SHP77 treated with DMSO at 0.1 percent for 48 hours (cell line): ENCODE data around the gene HIRA.
"Not testable (repeated sequence)": the region's sequence is repeated elsewhere in the genome, so short reads cannot be mapped to it uniquely, and the experiment has no call there.

Experiments
- DNase-seq: peaks from one replicate; lab custom pipeline; 2025; lab: John Stamatoyannopoulos, UW

The HIRA gene

DNA sequence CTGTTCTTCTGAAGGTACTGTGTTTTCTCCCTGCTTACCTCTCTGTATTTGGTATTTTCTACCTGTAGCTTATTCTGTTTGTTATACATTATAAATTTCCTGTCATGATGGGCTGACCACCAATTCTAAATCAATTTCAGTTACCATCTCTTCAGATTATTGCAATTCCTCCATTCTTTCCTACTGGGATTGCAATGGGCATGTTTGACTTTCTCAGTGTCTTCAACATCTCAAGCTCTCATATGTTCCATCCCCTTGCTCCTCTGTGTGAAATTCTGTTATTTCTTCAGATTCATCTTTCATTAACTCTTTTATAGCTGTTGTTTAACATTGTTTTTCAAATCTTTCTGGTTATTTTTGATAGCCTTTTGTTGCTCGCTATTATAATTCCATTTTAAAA lies 31.5 kb upstream of the HIRA start:
- DNase-seq, result no peak

DNA sequence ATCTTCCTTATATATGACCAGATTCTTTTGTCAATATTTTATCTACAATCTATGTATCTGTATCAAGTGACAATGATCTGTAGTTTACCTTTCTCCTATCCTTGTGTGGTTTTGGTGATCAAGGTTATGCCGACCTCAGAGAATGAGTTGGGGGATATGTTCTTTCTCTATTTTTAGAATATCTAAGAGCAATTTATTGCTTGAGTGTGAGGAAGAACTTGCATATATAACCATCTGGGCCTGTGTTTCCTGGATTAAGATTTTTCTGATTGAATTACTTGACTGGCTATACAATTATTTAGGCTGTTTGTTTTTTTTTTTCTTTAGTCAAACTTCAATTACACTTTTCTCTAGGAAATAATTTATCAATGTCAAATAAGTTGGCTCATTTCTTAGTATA lies 30.0 kb upstream of the HIRA start:
- DNase-seq, result no peak

DNA sequence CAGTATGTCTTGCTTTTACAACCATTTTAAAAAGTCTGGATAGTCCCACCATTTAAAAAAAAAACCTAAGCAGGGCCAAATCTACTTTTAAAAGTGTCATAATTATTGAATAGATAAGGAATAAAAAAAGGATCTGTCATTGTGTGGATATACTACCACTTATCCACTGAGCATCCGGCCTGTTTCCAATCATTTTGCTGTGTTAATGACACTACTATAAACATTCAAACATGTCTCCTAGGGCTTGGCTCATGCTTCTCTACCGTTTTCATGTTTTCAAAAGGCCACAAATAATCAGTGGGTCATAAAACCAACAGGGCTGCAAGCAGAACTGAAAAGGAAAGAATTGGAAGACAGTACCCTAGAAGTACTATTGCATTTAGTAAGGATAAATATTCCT lies 28.5 kb upstream of the HIRA start:
- DNase-seq, result no peak

DNA sequence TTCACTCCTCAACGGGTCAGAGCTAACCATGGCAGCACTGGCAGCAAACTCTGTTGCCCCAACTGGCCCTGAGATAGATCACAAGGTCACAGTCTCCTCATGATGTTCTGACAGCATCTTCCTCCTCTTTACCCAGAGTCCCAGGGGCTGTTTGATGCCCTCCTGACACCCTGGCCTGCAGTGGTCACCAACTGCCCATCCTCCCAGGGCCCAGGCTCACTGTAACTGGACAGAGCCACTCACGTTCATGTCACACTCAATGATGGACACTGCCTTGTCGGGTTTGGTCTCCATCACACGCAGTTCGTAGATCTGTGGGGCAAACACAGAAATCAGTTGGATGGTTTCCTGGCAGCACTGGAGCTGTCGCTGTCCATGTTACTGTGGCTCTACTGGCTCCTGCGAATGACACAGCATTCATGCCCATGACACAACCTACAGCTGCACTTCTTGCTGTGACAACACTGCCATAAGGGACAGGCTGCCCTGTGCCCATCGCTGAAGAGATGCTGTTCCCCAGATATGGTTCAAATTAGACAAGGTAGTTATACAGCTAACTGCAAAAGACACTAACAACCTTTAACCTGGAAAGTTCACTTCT lies 26.4 kb upstream of the HIRA start:
- no peak for DNase-seq

DNA sequence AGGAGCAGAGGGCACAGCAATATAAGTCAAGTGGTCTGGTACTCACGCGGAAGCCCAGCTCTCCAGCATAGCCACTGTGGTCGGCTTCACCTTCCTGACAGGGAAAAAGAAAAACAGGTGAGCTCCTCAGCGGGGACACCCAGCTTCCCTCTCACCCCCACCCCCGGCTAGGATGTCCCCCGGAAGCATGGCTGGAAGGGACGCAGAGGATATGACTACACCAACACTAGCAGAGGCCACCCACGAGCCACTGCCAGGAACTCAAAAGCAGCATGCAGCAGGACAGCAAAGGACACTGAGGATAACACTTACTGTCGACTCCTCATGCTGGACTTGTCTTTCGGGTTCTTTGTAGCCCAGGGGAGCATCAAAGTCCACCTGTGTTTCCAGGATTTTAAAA lies 25.0 kb upstream of the HIRA start:
- no peak for DNase-seq

DNA sequence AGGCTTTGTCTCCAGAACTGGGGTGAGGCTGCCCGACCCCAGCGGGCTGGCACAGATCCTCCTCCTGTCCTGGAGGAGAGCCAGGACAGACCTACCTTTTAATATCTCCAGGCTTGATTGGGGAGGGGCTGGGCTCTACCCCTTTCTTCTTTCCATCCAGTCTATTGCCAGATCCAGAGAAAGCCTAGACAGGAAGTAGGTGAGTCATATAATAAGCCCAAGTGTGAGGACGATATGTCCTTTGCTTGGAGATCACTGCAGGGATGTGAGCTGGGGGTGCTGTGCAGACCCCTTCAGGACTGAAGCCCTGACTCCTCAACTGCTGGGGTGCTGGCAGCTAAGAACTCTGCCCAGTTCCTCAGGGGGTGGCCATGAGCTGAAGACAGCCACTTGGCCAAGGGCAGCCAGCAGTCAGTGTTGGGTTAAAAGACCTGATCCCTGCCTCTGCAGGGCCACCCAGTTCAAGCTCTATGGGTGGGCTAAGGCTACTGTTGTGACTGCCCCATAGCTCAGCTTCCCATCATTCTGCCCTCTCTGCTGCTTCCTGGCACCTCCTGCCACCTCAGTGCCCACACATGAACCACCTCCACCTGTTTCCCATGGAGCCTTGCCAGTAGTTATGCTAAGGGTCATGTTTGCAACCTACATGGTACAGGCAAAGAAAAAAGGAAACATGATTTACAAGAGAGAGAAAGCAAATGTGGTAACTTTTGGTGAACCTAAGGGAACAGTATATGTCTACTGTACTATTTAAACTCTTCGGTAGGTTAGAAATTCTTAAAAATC lies 24.2 kb upstream of the HIRA start:
- no peak for DNase-seq

DNA sequence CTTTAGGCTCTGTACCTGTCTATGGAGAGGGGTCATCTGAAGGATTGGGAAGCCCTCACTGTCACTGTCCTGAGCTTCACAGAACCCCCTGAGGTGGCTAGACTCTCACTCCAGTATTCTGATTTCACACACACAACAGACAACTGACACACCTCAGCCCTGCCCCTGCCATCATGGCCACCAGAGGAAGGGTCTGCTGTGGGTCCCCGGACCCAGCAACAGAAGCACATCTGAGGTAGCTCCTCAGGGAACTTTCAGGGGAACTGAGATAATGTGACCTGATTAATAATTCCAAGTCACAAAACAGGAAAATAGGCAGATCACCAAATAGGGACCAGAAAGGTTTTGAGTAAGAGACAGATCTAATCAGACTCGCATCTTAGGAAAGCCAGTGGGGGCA lies 23.5 kb upstream of the HIRA start:
- no peak for DNase-seq

DNA sequence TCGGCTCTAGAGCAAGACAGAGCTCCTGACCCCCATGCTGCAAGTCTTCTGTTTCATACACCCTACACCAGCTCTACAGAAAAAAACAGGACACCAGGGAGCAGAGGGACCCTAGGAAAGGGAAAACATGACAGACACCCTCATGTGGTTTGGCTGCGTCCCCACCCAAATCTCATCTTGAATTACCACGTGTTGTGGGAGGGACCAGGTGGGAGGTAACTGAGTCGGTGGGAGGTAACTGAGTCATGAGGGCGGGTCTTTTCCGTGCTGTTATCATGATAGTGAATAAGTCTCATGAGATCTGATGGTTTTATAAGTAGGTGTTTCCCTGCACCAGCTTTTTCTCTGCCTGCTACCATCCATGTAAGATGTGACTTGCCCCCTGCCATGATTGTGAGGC lies 22.6 kb upstream of the HIRA start:
- no peak for DNase-seq

DNA sequence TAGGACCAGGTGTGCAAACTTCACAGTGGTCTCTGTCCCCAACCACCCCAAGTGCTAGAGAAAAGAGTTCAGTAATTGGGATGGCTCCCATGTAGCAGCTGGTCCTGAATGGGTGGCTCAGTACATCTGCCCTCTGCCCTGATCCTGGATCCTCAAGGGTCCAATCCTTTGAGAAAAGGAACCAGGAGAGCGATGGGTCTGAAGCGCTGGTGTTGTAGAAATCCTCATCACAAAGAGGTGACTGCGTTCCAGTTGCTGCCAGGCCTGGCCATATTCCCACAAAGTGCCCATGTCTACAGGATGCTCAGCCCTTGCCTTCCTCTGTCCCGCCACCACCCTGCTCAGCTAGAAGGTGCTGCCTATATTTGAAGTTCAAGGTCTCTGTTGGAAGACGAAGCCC lies 22.2 kb upstream of the HIRA start:
- no peak for DNase-seq

DNA sequence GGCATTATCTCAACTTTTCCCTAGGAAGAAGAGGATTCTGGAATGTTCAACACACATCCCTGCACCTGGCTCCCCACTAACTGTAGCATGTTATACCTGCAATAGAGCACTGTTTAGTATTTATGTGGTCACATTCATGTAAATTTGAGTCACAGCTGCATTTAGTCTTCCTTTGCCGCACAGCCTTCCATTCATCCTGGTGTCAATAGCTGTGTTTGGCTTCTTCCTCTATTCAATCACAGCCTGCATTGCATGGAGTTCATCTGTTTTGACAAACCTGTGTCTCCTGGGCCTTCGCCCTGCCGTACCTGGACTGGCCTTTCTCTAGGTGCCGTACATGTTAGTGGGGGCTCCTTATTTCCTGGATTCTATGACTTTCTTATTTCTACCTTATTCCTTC lies 20.0 kb upstream of the HIRA start:
- no peak for DNase-seq

DNA sequence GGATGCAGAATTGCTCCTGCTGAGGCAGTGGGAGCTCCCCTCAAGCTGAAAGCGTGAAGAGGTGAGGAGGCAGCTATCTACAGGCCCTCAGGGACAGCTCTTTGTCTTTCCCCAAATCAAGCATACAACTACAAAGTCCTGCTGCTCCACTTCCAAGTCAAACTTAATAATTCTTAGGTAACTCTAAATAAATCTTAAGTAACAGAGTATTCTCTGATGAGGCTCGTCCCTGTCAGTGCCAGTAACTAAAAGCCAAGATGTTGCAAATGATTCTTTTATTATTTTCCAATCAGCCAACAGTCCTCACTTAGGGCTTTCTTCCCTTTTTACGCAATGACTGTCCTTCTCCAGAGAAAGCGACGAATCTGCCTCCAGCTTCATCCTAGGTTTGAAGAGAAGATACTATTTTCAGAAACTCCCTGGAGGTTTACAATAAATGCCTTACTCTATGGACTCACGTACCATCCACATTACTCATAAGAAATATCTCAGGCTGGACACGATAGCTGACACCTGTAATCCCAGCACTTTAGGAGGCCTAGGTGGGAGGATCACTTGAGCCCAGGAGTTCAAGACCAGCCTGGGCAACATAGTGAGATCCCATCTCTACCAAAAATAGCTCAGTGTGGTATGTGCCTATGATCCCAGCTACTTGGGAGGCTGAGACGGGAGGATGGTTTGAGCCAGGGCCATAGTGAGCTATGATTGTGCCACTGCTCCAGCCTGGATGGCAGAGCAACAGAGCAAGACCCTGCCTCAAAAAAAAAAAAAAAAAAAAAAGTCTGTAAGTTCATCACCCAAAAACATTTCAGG lies 19.0 kb upstream of the HIRA start:
- DNase-seq, result no peak

DNA sequence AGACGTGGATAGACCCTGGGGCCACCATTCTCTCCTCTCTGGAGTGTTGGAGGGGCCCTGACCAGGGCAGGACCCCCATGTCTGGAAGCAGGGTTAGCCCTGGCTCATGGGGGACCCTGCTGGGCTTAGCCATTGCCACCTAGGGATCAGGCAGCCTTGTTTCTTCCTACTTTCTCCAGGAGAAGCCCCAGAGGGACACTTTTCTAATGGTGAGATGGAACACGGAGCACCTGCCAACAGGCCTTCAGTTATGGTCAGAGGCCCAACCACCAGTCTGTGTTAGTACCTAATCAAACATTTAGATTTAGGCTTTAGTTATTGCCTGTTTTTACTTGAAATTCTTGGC lies 17.9 kb upstream of the HIRA start:
- DNase-seq, result no peak

DNA sequence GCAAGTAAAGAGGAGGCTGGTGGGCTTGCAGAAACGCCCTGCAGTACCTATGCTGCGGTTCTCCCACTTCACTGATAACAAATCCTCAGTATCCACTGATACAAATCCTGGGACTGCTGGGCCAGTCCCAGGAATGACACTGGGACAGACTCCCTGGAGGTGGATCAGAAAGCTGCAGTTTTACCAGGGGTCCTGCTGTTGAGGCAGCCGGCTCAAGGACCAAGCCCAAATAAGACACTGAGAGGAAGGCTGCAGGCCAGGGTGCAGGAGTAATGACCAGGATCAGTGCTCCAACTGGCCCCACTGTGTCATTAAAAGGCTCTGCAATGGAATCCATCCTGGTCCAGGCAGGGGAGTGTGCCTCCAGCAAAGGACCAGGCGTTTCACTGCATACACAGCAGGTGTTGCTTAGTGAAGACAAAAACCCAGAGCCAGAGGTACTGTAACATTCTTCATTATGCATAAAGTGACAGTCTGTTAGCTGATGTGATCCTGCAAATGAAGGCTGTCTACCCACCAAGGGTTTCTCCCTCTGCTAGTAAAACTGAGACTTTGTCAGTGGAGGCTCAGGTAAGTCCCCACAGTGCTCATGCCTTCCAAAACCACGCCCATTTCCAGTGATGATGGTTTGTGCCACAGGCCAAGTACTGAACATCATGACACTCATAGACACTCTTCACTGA lies 17.3 kb upstream of the HIRA start:
- DNase-seq, result no peak

DNA sequence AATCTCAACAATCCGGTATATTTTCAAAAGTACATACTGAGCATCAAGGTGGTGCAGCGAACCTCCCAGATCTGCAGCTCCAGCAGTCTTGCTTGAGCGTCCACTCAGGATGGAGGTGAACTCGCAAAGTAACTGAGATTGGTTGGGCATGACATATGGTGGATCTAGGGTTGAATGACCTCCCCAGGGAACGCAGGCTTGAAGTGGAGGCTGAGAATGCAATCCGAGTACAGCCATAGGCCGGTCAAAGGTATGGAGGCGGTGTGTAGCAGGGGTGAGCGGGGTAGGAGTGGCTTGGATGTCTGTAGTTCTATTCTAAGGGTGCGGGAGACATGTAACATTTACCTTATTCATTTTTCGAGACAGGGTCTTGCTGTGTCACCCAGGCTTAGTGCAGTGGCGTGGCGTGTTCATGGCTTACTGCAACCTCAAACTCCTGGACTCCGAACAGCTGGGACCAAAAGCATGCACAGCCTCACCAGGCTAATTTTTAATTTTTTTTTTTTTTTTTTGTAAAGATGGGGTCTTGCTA lies 16.6 kb upstream of the HIRA start:
- DNase-seq, result no peak

DNA sequence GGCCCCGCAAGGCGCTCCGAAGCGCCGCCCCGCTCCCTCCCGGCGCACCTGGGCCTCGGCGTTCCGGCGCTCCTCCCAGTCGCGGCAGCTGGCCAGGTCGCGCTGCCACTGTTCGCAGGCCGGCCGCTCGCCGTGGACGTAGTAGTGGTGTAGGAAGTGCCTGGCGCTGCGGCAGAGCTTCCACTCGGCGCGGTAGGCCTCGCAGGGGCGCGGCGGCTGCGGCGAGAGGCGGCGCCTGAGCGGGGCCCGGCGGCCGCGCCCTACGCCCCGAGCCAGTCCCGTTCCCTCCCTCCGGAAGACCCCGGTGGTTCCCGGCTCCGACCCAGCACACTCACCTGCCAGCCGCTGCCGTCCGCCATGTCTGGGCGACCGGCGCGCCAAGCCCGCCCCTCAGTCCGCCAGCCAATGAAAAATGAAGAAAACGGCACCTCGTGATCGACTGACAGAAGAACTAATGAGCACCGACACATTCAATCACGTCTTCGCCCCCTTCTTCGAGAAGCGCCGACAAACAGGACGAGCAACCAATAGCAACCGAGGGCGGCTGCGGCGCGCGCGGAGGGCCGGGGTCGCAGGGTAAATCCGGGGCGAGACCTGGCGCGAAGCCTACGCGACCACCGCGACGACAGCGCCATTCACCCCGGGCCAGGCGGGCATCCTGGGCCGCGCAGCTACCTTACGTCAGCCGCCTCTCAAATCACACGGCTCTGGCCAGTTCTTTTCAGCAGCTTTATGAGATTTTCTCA lies 16.0 kb upstream of the HIRA start, which contains the start of gene C22orf39:
Gene C22orf39 (minus strand): TSS at position 382 of the 746 bp plus-strand sequence. CDS start 23 bp downstream, at position 359.
- peak; percentile 91 for DNase-seq

DNA sequence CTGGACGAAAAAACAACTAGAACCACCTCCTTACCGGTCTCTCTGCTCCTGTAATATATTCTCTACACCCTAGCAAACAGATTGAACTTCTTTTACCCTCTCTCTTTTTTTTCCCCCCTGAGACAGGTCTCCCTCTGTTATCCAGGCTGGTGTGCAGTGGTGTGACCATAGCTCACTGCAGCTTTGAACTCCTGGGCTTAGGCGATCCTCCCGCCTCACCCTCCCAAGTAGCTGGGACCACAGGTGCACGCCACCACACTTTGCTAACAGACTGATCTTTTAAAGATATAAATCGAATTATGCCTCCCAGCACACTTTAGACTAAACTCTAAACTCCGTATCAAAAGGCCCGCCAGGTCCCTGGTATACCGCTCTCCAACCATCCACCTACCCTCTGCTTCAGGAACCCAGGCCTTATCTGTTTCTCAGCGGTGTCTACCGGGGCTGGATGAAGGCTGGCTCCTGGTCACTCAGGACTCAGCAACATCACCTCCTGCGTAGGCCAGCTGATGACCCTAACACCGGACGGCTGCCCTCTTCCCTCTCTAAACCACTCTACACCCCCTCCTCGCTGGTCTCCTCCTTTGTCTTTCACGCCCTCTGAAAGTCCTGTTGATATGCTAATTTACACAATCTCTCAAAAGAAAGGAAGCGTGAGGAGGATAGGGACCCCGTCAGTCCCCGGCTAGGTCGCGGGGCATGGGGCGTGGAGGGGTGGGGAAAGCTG lies 15.2 kb upstream of the HIRA start:
- no peak for DNase-seq

DNA sequence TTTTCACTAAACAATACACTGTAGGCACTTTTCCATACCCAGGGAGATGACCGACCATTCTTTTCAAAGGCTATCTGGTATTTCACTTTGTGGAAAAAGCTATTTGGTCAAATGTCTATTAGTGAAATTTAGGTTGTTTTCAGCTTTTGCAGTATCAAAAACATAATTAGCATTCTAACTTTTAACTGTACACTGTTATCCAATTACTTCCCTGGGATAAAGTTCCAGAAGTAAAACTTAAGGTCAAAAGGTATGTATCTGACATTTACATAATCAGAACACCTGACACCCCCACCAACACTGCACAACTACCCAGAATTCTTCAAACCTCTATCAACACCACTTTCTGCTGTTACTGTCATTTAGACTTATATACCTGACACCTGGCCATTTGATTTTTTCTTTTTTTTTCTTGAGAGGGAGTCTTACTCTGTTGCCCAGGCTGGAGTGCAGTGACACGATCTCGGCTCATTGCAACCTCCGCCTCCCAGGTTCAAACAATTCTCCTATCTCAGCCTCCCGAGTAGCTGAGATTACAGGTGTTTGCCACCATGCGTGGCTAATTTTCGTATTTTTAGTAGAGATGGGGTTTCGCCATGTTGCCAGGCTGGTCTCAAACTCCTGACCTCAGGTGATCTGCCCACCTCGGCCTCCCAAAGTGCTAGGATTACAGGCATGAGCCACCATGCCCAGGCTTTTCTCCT lies 13.9 kb upstream of the HIRA start:
- not testable (repeated sequence) for DNase-seq

DNA sequence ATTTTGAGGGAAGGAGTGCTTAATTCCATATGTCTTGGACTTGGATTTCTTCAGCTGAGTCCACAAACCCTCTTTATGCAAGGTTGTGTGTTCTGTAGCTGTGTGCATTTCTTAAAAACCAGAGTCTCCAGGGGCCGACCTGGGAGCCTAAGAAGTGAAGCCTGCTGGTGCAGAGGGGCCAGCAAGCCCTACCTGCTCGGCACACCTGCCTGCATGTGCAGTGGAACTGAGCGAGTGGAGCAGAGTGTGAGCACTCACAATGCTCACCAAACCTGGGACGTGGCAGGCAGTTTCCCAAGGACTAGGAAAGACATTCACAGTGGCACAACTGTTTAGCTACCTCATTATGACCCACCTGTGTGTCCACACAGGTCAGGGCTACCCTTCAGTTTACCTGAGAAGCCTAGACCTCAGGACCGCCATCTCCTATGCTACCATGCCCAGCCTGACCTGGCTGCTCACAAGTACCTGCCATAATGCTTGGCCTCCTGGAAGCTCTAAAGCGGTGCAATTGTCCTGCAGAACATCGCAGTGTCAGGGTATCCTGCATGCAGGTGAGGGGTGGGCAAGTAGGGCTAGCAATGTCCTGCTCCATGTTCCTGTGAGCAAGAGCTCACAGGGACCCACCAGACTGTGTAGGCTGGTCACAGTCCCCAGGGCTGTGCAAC lies 12.1 kb upstream of the HIRA start:
- no peak for DNase-seq

DNA sequence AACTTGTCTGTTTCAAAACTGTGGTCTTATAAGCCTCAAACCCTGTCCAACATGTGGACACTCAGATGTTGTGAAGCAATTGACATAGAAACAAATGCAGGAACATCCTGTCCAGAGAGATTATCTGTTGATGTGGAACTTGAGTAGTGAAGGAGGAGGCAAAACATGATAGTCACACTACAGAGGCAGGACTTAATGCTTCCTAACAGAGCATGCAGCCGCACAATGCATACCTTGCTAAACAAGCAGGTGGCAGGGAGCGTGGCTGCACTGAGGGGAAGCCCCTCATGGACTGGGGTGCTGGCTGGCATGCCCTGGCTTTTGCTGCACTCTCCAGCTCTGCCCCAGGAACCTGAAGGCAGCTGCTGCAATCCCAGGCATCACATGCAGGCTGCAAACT lies 10.6 kb upstream of the HIRA start:
- no peak for DNase-seq
